WTC11 (cell line): ENCODE measurements around the gene CDKN1C.

Experiments
- TCF7 ChIP-seq: sonication (generic); formaldehyde crosslinking; IDR thresholded peaks from 2 replicates; pipeline ENCODE4 v1.8.0; 2022; ENCODE audit warnings: mild to moderate bottlenecking, low read depth, missing genetic modification reagents, moderate library complexity
- TP53 ChIP-seq: sonication (generic); formaldehyde crosslinking; IDR thresholded peaks from 2 replicates; pipeline ENCODE4 v1.8.1; 2023; ENCODE audit warnings: mild to moderate bottlenecking, missing genetic modification reagents
- ZNF138 ChIP-seq: sonication (generic); formaldehyde crosslinking; conservative IDR thresholded peaks from 2 replicates; pipeline ENCODE4 v1.8.1; 2022; ENCODE audit warnings: mild to moderate bottlenecking, moderate library complexity, missing genetic modification reagents
- TF ChIP-seq, protein P1 (sequence below): fragments of 200-600 bp; IDR thresholded peaks from 2 replicates; pipeline ENCODE4 v1.8.0; 2022; ENCODE audit warnings: antibody characterized with exemption

DNA sequence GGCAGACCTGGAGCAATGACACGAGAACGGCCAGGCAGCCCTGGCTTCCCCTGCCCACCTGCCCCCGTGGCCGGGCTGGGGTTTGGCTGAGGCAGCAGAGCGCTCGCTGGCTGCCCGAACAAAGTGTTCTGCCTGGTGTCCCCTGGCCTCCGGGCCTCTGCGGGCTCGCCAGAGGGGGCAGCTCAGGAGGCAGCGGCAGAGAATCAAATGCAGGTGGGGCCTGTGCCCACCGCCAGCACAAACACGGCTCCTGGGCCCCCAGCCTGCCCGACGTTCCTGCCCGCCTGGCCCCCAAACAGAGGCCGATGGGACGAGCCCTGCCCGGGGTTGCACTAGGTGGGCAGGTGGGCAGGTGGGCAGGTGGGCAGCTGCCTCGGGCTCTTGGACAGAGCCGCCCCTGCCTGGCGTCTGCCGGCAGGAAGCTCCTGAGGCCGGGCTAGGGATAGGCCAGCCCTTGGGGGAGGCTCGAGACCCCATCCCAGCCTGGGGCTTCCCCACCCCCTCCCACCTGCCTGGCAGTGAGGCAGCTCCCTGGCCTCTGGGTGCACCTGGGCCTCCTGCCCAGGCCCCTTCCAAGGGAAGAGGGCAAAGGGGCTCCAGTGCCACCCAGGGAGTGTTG, 46.8 kb downstream of the CDKN1C start:
- TF ChIP-seq TP53 (CRISPR knock-in tag) (no peak), TCF7 (no peak), ZNF138 (CRISPR knock-in tag) (no peak)
- TF ChIP-seq, protein P1, sequence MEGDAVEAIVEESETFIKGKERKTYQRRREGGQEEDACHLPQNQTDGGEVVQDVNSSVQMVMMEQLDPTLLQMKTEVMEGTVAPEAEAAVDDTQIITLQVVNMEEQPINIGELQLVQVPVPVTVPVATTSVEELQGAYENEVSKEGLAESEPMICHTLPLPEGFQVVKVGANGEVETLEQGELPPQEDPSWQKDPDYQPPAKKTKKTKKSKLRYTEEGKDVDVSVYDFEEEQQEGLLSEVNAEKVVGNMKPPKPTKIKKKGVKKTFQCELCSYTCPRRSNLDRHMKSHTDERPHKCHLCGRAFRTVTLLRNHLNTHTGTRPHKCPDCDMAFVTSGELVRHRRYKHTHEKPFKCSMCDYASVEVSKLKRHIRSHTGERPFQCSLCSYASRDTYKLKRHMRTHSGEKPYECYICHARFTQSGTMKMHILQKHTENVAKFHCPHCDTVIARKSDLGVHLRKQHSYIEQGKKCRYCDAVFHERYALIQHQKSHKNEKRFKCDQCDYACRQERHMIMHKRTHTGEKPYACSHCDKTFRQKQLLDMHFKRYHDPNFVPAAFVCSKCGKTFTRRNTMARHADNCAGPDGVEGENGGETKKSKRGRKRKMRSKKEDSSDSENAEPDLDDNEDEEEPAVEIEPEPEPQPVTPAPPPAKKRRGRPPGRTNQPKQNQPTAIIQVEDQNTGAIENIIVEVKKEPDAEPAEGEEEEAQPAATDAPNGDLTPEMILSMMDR: no peak
